Measurements from ENCODE around the gene NDUFAF8.

Gene NDUFAF8

GRCh38 chr17:81265576-81265975 is 26.5 kb downstream of the NDUFAF8 start:
- no peak overlapping the region for H3K4me3 ChIP-seq
- H3K9me3 ChIP-seq (replicated peaks in 1 of 11): no peaks in the 10 kb centered on the region
- H3K4me2 ChIP-seq: no peak overlapping the region
- peaks cover 69 to 100% (median 87%) of the 10 kb centered on the region in 11 experiments for H3K36me3 ChIP-seq
- peak overlapping the region in 1 of 11 experiments; percentile 4; a peak in 1 of 22 replicates for H3K27ac ChIP-seq
- no peak overlapping the region for H3K9ac ChIP-seq
- no peaks in the 10 kb centered on the region for H3K27me3 ChIP-seq
- no peak for TF ChIP-seq Cebpa-rat (IDR thresholded peaks at IDR 0.05)
- H3K4me1 ChIP-seq: peaks cover 22 to 48% (median 41%) of the 10 kb centered on the region in 10 experiments
- H4K20me1 ChIP-seq: peaks cover 17 to 72% (median 37%) of the 10 kb centered on the region in 11 experiments

- Histone ChIP-seq H3K27ac (peak overlapping the region in 4 of 11 experiments; percentile 10 to 44 (median 32); a peak in 5 of 22 replicates), H3K4me3 (no peak overlapping the region), H3K36me3 (peaks cover 75 to 100% (median 88%) of the 10 kb centered on the region in 11 experiments), H3K4me1 (peaks cover 17 to 41% (median 37%) of the 10 kb centered on the region in 10 experiments), H4K20me1 (peaks cover 0 to 62% (median 23%) of the 10 kb centered on the region in 11 experiments; a peak in 14 of 22 replicates), H3K9me3 (replicated peaks in 1 of 11) (no peaks in the 10 kb centered on the region), H3K4me2 (peak overlapping the region; percentile 3 to 62 (median 49); a peak in 20 of 22 replicates), H3K9ac (0 out of 22 replicates have a peak overlapping the region, but pooled peaks of 2 of the 11 experiments have one; percentile 11 to 27), H3K27me3 (no peaks in the 10 kb centered on the region)
- TF ChIP-seq Cebpa-rat (IDR thresholded peaks at IDR 0.05): no peak
These were observed 28.4 kb downstream of the NDUFAF8 start for GRCh38 chr17:81267390-81268067.

- TF ChIP-seq Cebpa-rat (IDR thresholded peaks at IDR 0.05): no peak
These were observed 31.2 kb downstream of the NDUFAF8 start for GRCh38 chr17:81270279-81270678.

GRCh38 chr17:81271226-81271625 is 32.1 kb downstream of the NDUFAF8 start:
- no peak overlapping the region for H3K9ac ChIP-seq
- no peak overlapping the region for H3K27ac ChIP-seq
- H4K20me1 ChIP-seq: peaks cover 0 to 49% (median 6%) of the 10 kb centered on the region in 11 experiments; a peak in 12 of 22 replicates
- no peak overlapping the region for H3K4me3 ChIP-seq
- peak overlapping the region in 2 of 11 experiments; percentile 12 to 29; a peak in 2 of 22 replicates for H3K4me2 ChIP-seq
- H3K9me3 ChIP-seq (replicated peaks in 1 of 11): no peaks in the 10 kb centered on the region
- H3K27me3 ChIP-seq: no peaks in the 10 kb centered on the region
- peaks cover 73 to 100% (median 87%) of the 10 kb centered on the region in 11 experiments for H3K36me3 ChIP-seq
- TF ChIP-seq Cebpa-rat (IDR thresholded peaks at IDR 0.05): no peak
- H3K4me1 ChIP-seq: peaks cover 28 to 50% (median 41%) of the 10 kb centered on the region in 10 experiments

More at GRCh38 chr17:81270279-81270678, 31.2 kb downstream of the NDUFAF8 start:
- peak overlapping the region in 5 of 11 experiments; percentile 0 to 29 (median 18); a peak in 3 of 22 replicates for H3K4me2 ChIP-seq
- H3K9me3 ChIP-seq (replicated peaks in 1 of 11): no peaks in the 10 kb centered on the region
- H4K20me1 ChIP-seq: peaks cover 0 to 58% (median 6%) of the 10 kb centered on the region in 11 experiments; a peak in 12 of 22 replicates
- H3K36me3 ChIP-seq: peaks cover 73 to 100% (median 88%) of the 10 kb centered on the region in 11 experiments
- H3K4me3 ChIP-seq: no peak overlapping the region
- H3K27me3 ChIP-seq: no peaks in the 10 kb centered on the region
- H3K9ac ChIP-seq: no peak overlapping the region
- no peak overlapping the region for H3K27ac ChIP-seq
- peaks cover 29 to 51% (median 45%) of the 10 kb centered on the region in 10 experiments for H3K4me1 ChIP-seq

DNA sequence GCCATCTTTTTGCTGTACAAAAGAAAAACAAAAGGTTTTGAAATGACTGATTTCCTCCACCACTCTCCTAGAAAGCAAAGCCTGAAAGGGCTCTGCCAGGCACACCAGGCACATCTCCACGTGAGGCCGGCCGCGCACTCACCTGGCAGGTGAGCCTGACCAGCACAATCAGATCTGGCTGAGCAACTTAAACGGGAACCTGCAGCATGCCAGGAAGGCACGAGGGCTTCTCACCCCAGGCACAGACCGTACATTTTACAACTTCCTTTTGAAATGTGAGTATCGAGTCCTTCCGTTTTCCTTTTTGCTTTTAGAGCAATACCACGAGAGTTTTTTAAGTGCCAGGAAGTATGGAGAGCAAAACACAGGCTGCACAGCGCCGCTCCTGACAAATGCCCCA is 33.5 kb downstream of the NDUFAF8 start:
- H3K9me3 ChIP-seq (replicated peaks in 1 of 11): no peaks in the 10 kb centered on the region
- peaks cover 20 to 39% (median 33%) of the 10 kb centered on the region in 10 experiments for H3K4me1 ChIP-seq
- peak overlapping the region in 4 of 11 experiments; percentile 18 to 35 (median 30); a peak in 5 of 22 replicates for H3K27ac ChIP-seq
- H3K4me2 ChIP-seq: peak overlapping the region in 9 of 11 experiments; percentile 6 to 53 (median 32); a peak in 12 of 22 replicates
- no peaks in the 10 kb centered on the region for H3K27me3 ChIP-seq
- no peak overlapping the region for H3K4me3 ChIP-seq
- H3K36me3 ChIP-seq: peaks cover 82 to 100% (median 92%) of the 10 kb centered on the region in 11 experiments
- H3K9ac ChIP-seq: peak overlapping the region in 2 of 11 experiments; percentile 19 to 35; a peak in 3 of 22 replicates
- TF ChIP-seq Cebpa-rat (IDR thresholded peaks at IDR 0.05): no peak
- peaks cover 0 to 54% (median 6%) of the 10 kb centered on the region in 11 experiments; a peak in 12 of 22 replicates for H4K20me1 ChIP-seq

DNA sequence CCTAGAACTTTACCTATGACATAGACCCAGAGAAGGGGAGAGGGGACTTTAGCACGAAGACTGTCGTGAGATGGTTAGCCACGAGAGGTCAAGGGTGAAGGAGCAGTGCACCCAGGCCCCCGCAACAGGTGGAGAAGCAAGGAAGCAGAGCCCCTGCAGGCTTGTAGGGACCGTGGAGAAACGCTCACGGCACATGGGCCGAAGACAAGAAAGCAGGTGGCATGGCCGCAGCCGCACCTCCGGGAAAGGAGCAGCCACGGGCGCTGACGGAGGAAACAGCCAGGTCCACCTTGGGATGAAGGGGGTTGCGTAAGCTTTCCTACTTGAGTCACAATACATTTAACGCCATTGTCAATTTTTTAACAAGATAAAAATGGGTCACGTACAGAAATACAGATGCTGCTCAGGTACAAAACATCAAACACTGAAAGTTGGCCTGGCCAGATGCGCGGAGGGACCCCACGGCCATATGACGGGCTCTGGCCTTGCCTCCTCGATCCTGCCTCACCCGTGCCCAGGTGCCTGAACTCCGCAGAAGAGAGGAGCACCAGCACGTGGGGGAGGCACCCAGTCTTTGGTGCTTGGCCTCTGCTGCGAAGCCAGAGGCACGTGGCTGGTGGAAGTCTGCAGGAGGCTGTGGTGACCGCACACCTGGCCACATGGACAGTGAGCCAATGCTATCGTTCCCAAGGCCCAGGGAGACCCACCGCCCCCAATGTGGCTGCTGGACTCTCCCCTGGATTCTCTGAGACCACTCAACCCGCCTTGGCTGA is 34.8 kb downstream of the NDUFAF8 start:
- H3K4me2 ChIP-seq: peak overlapping the region in 2 of 11 experiments; percentile 32 to 50; a peak in 1 of 22 replicates
- H3K4me3 ChIP-seq: no peak overlapping the region
- H3K27me3 ChIP-seq: no peaks in the 10 kb centered on the region
- no peak overlapping the region for H3K27ac ChIP-seq
- peaks cover 18 to 31% (median 28%) of the 10 kb centered on the region in 10 experiments for H3K4me1 ChIP-seq
- H4K20me1 ChIP-seq: peaks cover 0 to 58% (median 8%) of the 10 kb centered on the region in 11 experiments; a peak in 11 of 22 replicates
- no peak for TF ChIP-seq Cebpa-rat (IDR thresholded peaks at IDR 0.05)
- H3K36me3 ChIP-seq: peaks cover 84 to 100% (median 95%) of the 10 kb centered on the region in 11 experiments
- H3K9ac ChIP-seq: 0 out of 22 replicates have a peak overlapping the region, but pooled peaks of 1 of the 11 experiments have one; percentile 9
- no peaks in the 10 kb centered on the region for H3K9me3 ChIP-seq (replicated peaks in 1 of 11)

DNA sequence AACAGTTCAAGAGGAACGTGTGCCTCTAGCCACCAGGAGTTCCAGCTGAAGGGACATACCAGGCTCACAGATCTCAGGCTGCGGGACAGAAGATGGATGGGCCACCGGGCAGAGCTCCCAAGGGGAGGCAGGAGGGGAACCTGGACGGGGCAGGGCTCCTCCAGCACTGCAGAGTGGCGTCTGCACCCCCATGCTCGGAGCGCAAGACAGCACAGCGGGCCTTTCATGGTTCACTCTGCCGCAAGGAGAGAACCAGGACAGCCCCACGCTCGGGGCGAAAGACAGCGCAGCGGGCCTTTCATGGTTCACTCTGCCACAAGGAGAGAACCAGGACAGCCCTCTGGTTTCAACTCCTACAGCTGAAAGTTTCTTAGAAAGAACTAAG is 35.3 kb downstream of the NDUFAF8 start:
- Histone ChIP-seq H3K27ac (no peak overlapping the region), H3K9me3 (replicated peaks in 1 of 11) (no peaks in the 10 kb centered on the region), H3K9ac (0 out of 22 replicates have a peak overlapping the region, but pooled peaks of 1 of the 11 experiments have one; percentile 9), H3K4me1 (peaks cover 18 to 31% (median 28%) of the 10 kb centered on the region in 10 experiments), H3K36me3 (peaks cover 84 to 100% (median 95%) of the 10 kb centered on the region in 11 experiments), H4K20me1 (peaks cover 0 to 62% (median 14%) of the 10 kb centered on the region in 11 experiments; a peak in 11 of 22 replicates), H3K27me3 (no peaks in the 10 kb centered on the region), H3K4me2 (no peak overlapping the region), H3K4me3 (no peak overlapping the region)
- no peak for TF ChIP-seq Cebpa-rat (IDR thresholded peaks at IDR 0.05)

- Histone ChIP-seq H3K9me3 (replicated peaks in 1 of 11) (no peaks in the 10 kb centered on the region), H3K27ac (no peak overlapping the region), H4K20me1 (peaks cover 0 to 52% (median 10%) of the 10 kb centered on the region in 11 experiments; a peak in 10 of 22 replicates), H3K27me3 (no peaks in the 10 kb centered on the region), H3K4me3 (no peak overlapping the region), H3K9ac (no peak overlapping the region), H3K36me3 (peaks cover 90 to 100% (median 95%) of the 10 kb centered on the region in 11 experiments), H3K4me2 (no peak overlapping the region), H3K4me1 (peaks cover 12 to 23% (median 17%) of the 10 kb centered on the region in 10 experiments; a peak in 19 of 20 replicates)
- TF ChIP-seq Cebpa-rat (IDR thresholded peaks at IDR 0.05): no peak
These were observed 37.7 kb downstream of the NDUFAF8 start for GRCh38 chr17:81276781-81277180.

Measured in BLaER1 treated with 17β-estradiol and CSF1 and Interleukin-3, amounts not matched to agents 10 nM and 100 nM (cell line).